H1 (cell line): ENCODE results near the gene TARS2. TPM values are rescaled to one million over a fixed set of nuclear protein-coding genes. Genes with fewer than 3 reads are reported as not detected.

Experiments
- CTCF ChIA-PET: fragments of 300-600 bp; sonication (Branson Sonifier 250); formaldehyde crosslinking; loops from one replicate; lab custom pipeline; 2021; ENCODE audit not compliant: partially characterized antibody; lab: Charles Lee
- POLR2A ChIA-PET: fragments of 300-600 bp; sonication (Branson Sonifier 250); formaldehyde crosslinking; loops from one replicate; lab custom pipeline; 2021; ENCODE audit warnings: inconsistent platforms; ENCODE audit not compliant: partially characterized antibody; lab: Charles Lee
- DNase-seq, 2 experiments: peaks; one replicate each; pipeline versions ENCODE4 v3.0.0 to v3.0.0-alpha.2; 2010 to 2022; ENCODE audit warnings: low spot score in 2 of 2, low read depth in 1 of 2, mixed read lengths in 1 of 2
- FAIRE-seq: peaks from 2 replicates; lab custom pipeline; 2011; peaks lifted over from hg19 to GRCh38; lab: Jason Lieb, UNC
- H2AFZ ChIP-seq: 2 replicates; pipeline ENCODE4 v1.8.1; 2012; ENCODE audit warnings: low read length, inconsistent platforms
- H2AK5ac ChIP-seq: 2 replicates; pipeline ENCODE4 v1.6.1; 2013; ENCODE audit warnings: low read depth, low read length
- H2BK120ac ChIP-seq: replicated peaks from 2 replicates; pipeline ENCODE3; 2013; ENCODE audit warnings: low read depth, low read length, inconsistent platforms
- H2BK12ac ChIP-seq: 2 replicates; pipeline ENCODE4 v1.6.1; 2013; ENCODE audit warnings: low read depth, low read length
- H2BK15ac ChIP-seq: 2 replicates; pipeline ENCODE4 v1.6.1; 2013; ENCODE audit warnings: low read length
- H2BK20ac ChIP-seq: 2 replicates; pipeline ENCODE4 v1.6.1; 2013; ENCODE audit warnings: low read length
- H2BK5ac ChIP-seq: 2 replicates; pipeline ENCODE4 v1.6.1; 2013; ENCODE audit warnings: low read depth, low read length
- H3K14ac ChIP-seq: 2 replicates; pipeline ENCODE4 v1.6.1; 2013; ENCODE audit warnings: inconsistent platforms; ENCODE audit not compliant: insufficient read length
- H3K18ac ChIP-seq: 2 replicates; pipeline ENCODE4 v1.6.1; 2013; ENCODE audit warnings: low read length; ENCODE audit errors: extremely low read depth
- H3K23ac ChIP-seq: 2 replicates; pipeline ENCODE4 v1.6.1; 2013; ENCODE audit warnings: inconsistent platforms; ENCODE audit not compliant: insufficient read length
- H3K23me2 ChIP-seq: 2 replicates; pipeline ENCODE4 v1.6.1; 2013; ENCODE audit warnings: low read depth, low read length
- H3K27ac ChIP-seq: 2 replicates; pipeline ENCODE4 v1.6.1; 2011; ENCODE audit warnings: low read depth, low read length, inconsistent platforms
- H3K27me3 ChIP-seq, 4 experiments: replicated peaks in 1 of 4; 1 replicate in 1 of 4; 2 replicates in 3 of 4; pipeline versions ENCODE4 v1.6.1 to v1.8.1; 2011 to 2013; ENCODE audit warnings: low read length in 3 of 4, mild to moderate bottlenecking in 3 of 4, inconsistent platforms in 2 of 4, mixed read lengths in 2 of 4, moderate library complexity in 1 of 4; ENCODE audit not compliant: control insufficient read depth in 3 of 4, insufficient read depth in 3 of 4; ENCODE audit errors: extremely low read depth in 1 of 4
- H3K36me3 ChIP-seq, 4 experiments: 2 replicates each; pipeline versions ENCODE4 v1.6.1 to v1.8.1; 2011 to 2013; ENCODE audit warnings: mild to moderate bottlenecking in 4 of 4, low read length in 3 of 4, moderate library complexity in 2 of 4, control low read depth in 1 of 4, inconsistent platforms in 1 of 4; ENCODE audit not compliant: insufficient read depth in 4 of 4, control insufficient read depth in 2 of 4
- H3K4ac ChIP-seq: replicated peaks from 2 replicates; pipeline ENCODE3; 2013; ENCODE audit warnings: low read length, low read depth, mixed read lengths, inconsistent platforms; ENCODE audit not compliant: insufficient read length
- H3K4me1 ChIP-seq, 4 experiments: replicated peaks in 1 of 4; 1 replicate in 1 of 4; 2 replicates in 3 of 4; pipeline versions ENCODE4 v1.6.1 to v1.8.1; 2011 to 2013; ENCODE audit warnings: low read length in 3 of 4, inconsistent platforms in 2 of 4, mixed read lengths in 1 of 4; ENCODE audit not compliant: insufficient read depth in 4 of 4, control insufficient read depth in 3 of 4
- H3K4me2 ChIP-seq, 2 experiments: 2 replicates each; pipeline versions ENCODE4 v1.6.1 to v1.8.1; 2011 to 2013; ENCODE audit warnings: low read depth in 2 of 2, low read length in 2 of 2, control low read depth in 1 of 2, inconsistent platforms in 1 of 2, mild to moderate bottlenecking in 1 of 2; ENCODE audit not compliant: insufficient read depth in 1 of 2
- H3K4me3 ChIP-seq, 4 experiments: fragments of 200-600, 300-600 bp in 1 of 4; sonication (generic), shearing (Covaris generic), sonication (Bioruptor Twin) in 1 of 4; 2 replicates each; pipeline versions ENCODE4 v1.5.1 to v1.8.1; 2011 to 2016; ENCODE audit warnings: low read length in 4 of 4, low read depth in 3 of 4, control low read depth in 2 of 4, inconsistent platforms in 2 of 4, mild to moderate bottlenecking in 2 of 4, mixed read lengths in 1 of 4, moderate library complexity in 1 of 4; ENCODE audit not compliant: insufficient read depth in 2 of 4; ENCODE audit errors: extremely low read depth in 1 of 4
- H3K56ac ChIP-seq: replicated peaks from 2 replicates; pipeline ENCODE3; 2013; ENCODE audit warnings: low read depth, mild to moderate bottlenecking, mixed read lengths, low read length, inconsistent platforms; ENCODE audit not compliant: insufficient read length
- H3K79me1 ChIP-seq: 2 replicates; pipeline ENCODE4 v1.6.1; 2013; ENCODE audit warnings: low read depth, low read length, control low read depth
- H3K79me2 ChIP-seq, 2 experiments: 2 replicates each; pipeline versions ENCODE4 v1.6.1 to v1.8.1; 2012 to 2013; ENCODE audit warnings: low read length in 2 of 2, mild to moderate bottlenecking in 2 of 2, inconsistent platforms in 1 of 2; ENCODE audit not compliant: insufficient read depth in 2 of 2, control insufficient read depth in 1 of 2
- H3K9ac ChIP-seq, 4 experiments: replicated peaks in 1 of 4; 1 replicate in 1 of 4; 2 replicates in 3 of 4; pipeline versions ENCODE4 v1.6.1 to v1.8.1; 2011 to 2013; ENCODE audit warnings: low read depth in 3 of 4, low read length in 3 of 4, control low read depth in 2 of 4, mild to moderate bottlenecking in 2 of 4, moderate library complexity in 2 of 4, inconsistent platforms in 1 of 4; ENCODE audit errors: extremely low read depth in 1 of 4
- H3K9me3 ChIP-seq, 2 experiments: 2 replicates each; pipeline versions ENCODE4 v1.6.1 to v1.8.1; 2012 to 2013; ENCODE audit warnings: mild to moderate bottlenecking in 2 of 2, moderate library complexity in 2 of 2, control low read depth in 1 of 2, inconsistent platforms in 1 of 2, low read depth in 1 of 2, low read length in 1 of 2, mixed read lengths in 1 of 2; ENCODE audit not compliant: insufficient read depth in 2 of 2
- H4K20me1 ChIP-seq, 2 experiments: replicated peaks in 1 of 2; 2 replicates each; pipeline versions ENCODE3 to v1.8.1; 2011 to 2013; ENCODE audit warnings: inconsistent platforms in 2 of 2, low read length in 2 of 2, mild to moderate bottlenecking in 1 of 2; ENCODE audit not compliant: insufficient read depth in 2 of 2, control insufficient read depth in 1 of 2
- H4K5ac ChIP-seq: 2 replicates; pipeline ENCODE4 v1.6.1; 2013; ENCODE audit warnings: low read length, low read depth, mixed read lengths, inconsistent platforms; ENCODE audit not compliant: insufficient read length
- H4K8ac ChIP-seq: 2 replicates; pipeline ENCODE4 v1.8.0; 2013; ENCODE audit warnings: mild to moderate bottlenecking, moderate library complexity, low read length, inconsistent platforms; ENCODE audit not compliant: insufficient read depth; ENCODE audit errors: extremely low read depth
- H4K91ac ChIP-seq: replicated peaks from 2 replicates; pipeline ENCODE3; 2013; ENCODE audit warnings: low read length, mixed read lengths, inconsistent platforms; ENCODE audit not compliant: insufficient read length
- CBX8 ChIP-seq: fragments of 300-800, 300-1000 bp; sonication (generic); IDR thresholded peaks from 2 replicates; pipeline ENCODE4 v1.7.1; 2016; ENCODE audit warnings: low read depth, low read length, borderline replicate concordance
- CHD1 ChIP-seq: IDR thresholded peaks from 2 replicates; pipeline ENCODE4 v1.6.1; 2012; ENCODE audit warnings: low read depth, low read length, improper control_type of control experiment
- CTBP2 ChIP-seq: IDR thresholded peaks from 2 replicates; pipeline ENCODE4 v1.7.0; 2011; ENCODE audit warnings: borderline replicate concordance, mild to moderate bottlenecking, moderate library complexity, mixed read lengths, low read length; ENCODE audit not compliant: insufficient read depth, insufficient read length
- EGR1 ChIP-seq: IDR thresholded peaks from 2 replicates; pipeline ENCODE4 v1.6.1; 2011; ENCODE audit warnings: low read depth, low read length, borderline replicate concordance
- EP300 ChIP-seq, 2 experiments: IDR thresholded peaks; 1 replicate in 1 of 2; 2 replicates in 1 of 2; pipeline ENCODE4 v1.6.1; 2011 to 2012; ENCODE audit warnings: low read depth in 2 of 2, low read length in 2 of 2, mild to moderate bottlenecking in 2 of 2, borderline replicate concordance in 1 of 2, inconsistent platforms in 1 of 2, moderate library complexity in 1 of 2
- KDM5A ChIP-seq: fragments of 200-600 bp; IDR thresholded peaks from 2 replicates; pipeline ENCODE4 v1.7.1; 2012; ENCODE audit warnings: mild to moderate bottlenecking, low read length, inconsistent platforms, mixed read lengths
- RNF2 ChIP-seq: fragments of 200-900, 300-1000 bp; sonication (generic); IDR thresholded peaks from 2 replicates; pipeline ENCODE4 v1.7.1; 2016; ENCODE audit warnings: borderline replicate concordance, low read depth, mild to moderate bottlenecking, antibody characterized with exemption, low read length; ENCODE audit not compliant: poor library complexity, severe bottlenecking; ENCODE audit errors: missing control alignments
- SAP30 ChIP-seq: fragments of 300-600 bp; sonication (generic); IDR thresholded peaks from 2 replicates; pipeline ENCODE4 v1.7.1; 2012; ENCODE audit warnings: low read length, moderate library complexity, mild to moderate bottlenecking, inconsistent platforms; ENCODE audit not compliant: insufficient read depth, insufficient replicate concordance
- SIRT6 ChIP-seq: IDR thresholded peaks from one replicate; pipeline ENCODE4 v1.7.1; 2012; ENCODE audit warnings: low read length, inconsistent platforms
- SRF ChIP-seq: IDR thresholded peaks from 2 replicates; pipeline ENCODE4 v1.6.1; 2011; ENCODE audit warnings: mild to moderate bottlenecking, low read depth, low read length, moderate library complexity
- SUZ12 ChIP-seq: fragments of 200-600 bp; sonication (generic); IDR thresholded peaks from 2 replicates; pipeline ENCODE4 v1.6.1; 2012; ENCODE audit warnings: mild to moderate bottlenecking, inconsistent platforms, low read length, moderate library complexity, mixed read lengths
- TCF12 ChIP-seq: IDR thresholded peaks from 2 replicates; pipeline ENCODE4 v1.6.1; 2011; ENCODE audit warnings: low read depth, mild to moderate bottlenecking, low read length
- ZNF274 ChIP-seq: IDR thresholded peaks from 2 replicates; pipeline ENCODE4 v1.7.0; 2012; ENCODE audit warnings: low read length, borderline replicate concordance; ENCODE audit errors: extremely low read depth
- WGBS, 2 experiments: shearing (Covaris generic) in 1 of 2; methylation state at CpG; one replicate each; pipeline versions ENCODE4 v1.1.6 to v1.1.7; 2013 to 2015; ENCODE audit warnings: low lambda C conversion rate in 2 of 2, mixed read lengths in 2 of 2, inconsistent platforms in 1 of 2, low coverage in 1 of 2, missing lambda C conversion rate in 1 of 2; ENCODE audit not compliant: insufficient replicate concordance in 2 of 2, insufficient coverage in 1 of 2, insufficient read length in 1 of 2; ENCODE audit errors: extremely low coverage in 1 of 2, missing lambda C conversion rate in 1 of 2; 5-methylcytosine and 5-hydroxymethylcytosine counted together
- polyA plus RNA-seq, 7 experiments: library from polyadenylated mRNA; depleted of rRNA in 3 of 7; stranded (reverse) in 5 of 7; unstranded in 2 of 7; fragments of >200 nt in 5 of 7; fragments of 200-250 nt in 2 of 7; gene quantifications; 1 replicate in 5 of 7; 2 replicates in 1 of 7; 4 replicates in 1 of 7; pipeline versions ENCODE4 v1.2.1 to v1.2.3, GENCODE V29; 2011 to 2013; ENCODE audit warnings: missing spikeins in 2 of 7, mixed read lengths in 2 of 7
- total RNA-seq: library from RNA; stranded (reverse); fragmentation: NEBNext Ultra II Directional; extraction: Animal tissue kit (Norgen Biotek cat#: 25700); gene quantifications from 2 replicates; pipeline ENCODE4 v1.2.1, GENCODE V29; 2021

Gene TARS2
- total and polyA plus RNA-seq, 2 of the 8 experiments (the other 6 are each of a cell fraction or from before 2014, with no cell fraction given): 38.9 to 39.1 TPM

GRCh38 chr1:150552911-150553289, 65.7 kb downstream of the TARS2 start:
- H2BK5ac ChIP-seq: 0 out of 2 replicates have a peak overlapping the region, but pooled peaks have one; percentile 15
- no peak overlapping the region for H2BK15ac ChIP-seq
- ChIA-PET POLR2A (interaction anchor here (1.2 to 43.7 kb wide), 6 partner anchors 8 to 292 kb away, joined by 3 to 1380 read pairs (median 43); partner anchors contain the start of genes ENSA, MCL1 and RPRD2), CTCF (interaction anchor here (1.0 to 1.4 kb wide), 3 partner anchors 16 to 21 kb away, joined by 3 to 11 read pairs (median 5); no protein-coding TSS in a partner anchor)
- peaks cover 2 to 21% (median 12%) of the 10 kb centered on the region in 4 experiments for H3K4me1 ChIP-seq
- no peaks in the 10 kb centered on the region for H3K9me3 ChIP-seq
- H2AFZ ChIP-seq: no peak overlapping the region
- no peak overlapping the region for H2AK5ac ChIP-seq
- H3K56ac ChIP-seq: no peak overlapping the region
- peaks cover 1 to 4% of the 10 kb centered on the region in 2 experiments for H4K20me1 ChIP-seq
- peaks cover 0 to 4% (median 2%) of the 10 kb centered on the region in 4 experiments; a peak in 2 of 8 replicates for H3K36me3 ChIP-seq
- H3K27me3 ChIP-seq: peaks cover 0 to 14% (median 7%) of the 10 kb centered on the region in 4 experiments; a peak in 5 of 7 replicates
- no peak overlapping the region for H3K9ac ChIP-seq
- H3K18ac ChIP-seq: no peak overlapping the region
- H4K91ac ChIP-seq: no peak overlapping the region
- 94% methylated on average over 5 of the region's 12 CpGs; no CpG with 5 or more reads in 1 of the 2 experiments for WGBS, 2 experiments
- no peaks in the 10 kb centered on the region for H3K79me2 ChIP-seq
- no peak overlapping the region for H4K8ac ChIP-seq
- no peak overlapping the region for H3K27ac ChIP-seq
- FAIRE-seq (no peak), DNase-seq (no peak)
- H3K23me2 ChIP-seq: peaks cover 5% of the 10 kb centered on the region; the same call in 1 of the 2 replicates
- H3K14ac ChIP-seq: no peak overlapping the region
- 0 out of 2 replicates have a peak, but pooled peaks cover 3% of the 10 kb centered on the region for H3K79me1 ChIP-seq
- no peak overlapping the region for H2BK120ac ChIP-seq
- H2BK20ac ChIP-seq: no peak overlapping the region
- no peak overlapping the region for H2BK12ac ChIP-seq
- H3K4ac ChIP-seq: no peak overlapping the region
- no peak overlapping the region for H3K4me3 ChIP-seq
- H3K4me2 ChIP-seq: no peak overlapping the region
- no peak overlapping the region for H3K23ac ChIP-seq
- H4K5ac ChIP-seq: no peak overlapping the region
- no peak for TF ChIP-seq SRF
- no peak for TF ChIP-seq ZNF274
- no peak for TF ChIP-seq SIRT6
- TF ChIP-seq SUZ12: no peak
- TF ChIP-seq SAP30: no peak
- no peak for TF ChIP-seq RNF2
- no peak for TF ChIP-seq CTBP2
- no peak for TF ChIP-seq EP300 (IDR thresholded peaks at IDR 0.05; ENCODE audit: borderline replicate concordance in 1 of 2, low read depth in 2 of 2, low read length in 2 of 2)
- no peak for TF ChIP-seq CHD1
- no peak for TF ChIP-seq KDM5A
- TF ChIP-seq CBX8: no peak
- TF ChIP-seq TCF12: no peak
- TF ChIP-seq EGR1: no peak
